Brain pericyte (primary cell): Measurements from ENCODE around the gene NPB.

Experiments
- DNase-seq: peaks from one replicate; pipeline ENCODE4 v3.0.0-alpha.2; 2012; ENCODE audit warnings: low read depth, low spot score

The NPB gene

DNA sequence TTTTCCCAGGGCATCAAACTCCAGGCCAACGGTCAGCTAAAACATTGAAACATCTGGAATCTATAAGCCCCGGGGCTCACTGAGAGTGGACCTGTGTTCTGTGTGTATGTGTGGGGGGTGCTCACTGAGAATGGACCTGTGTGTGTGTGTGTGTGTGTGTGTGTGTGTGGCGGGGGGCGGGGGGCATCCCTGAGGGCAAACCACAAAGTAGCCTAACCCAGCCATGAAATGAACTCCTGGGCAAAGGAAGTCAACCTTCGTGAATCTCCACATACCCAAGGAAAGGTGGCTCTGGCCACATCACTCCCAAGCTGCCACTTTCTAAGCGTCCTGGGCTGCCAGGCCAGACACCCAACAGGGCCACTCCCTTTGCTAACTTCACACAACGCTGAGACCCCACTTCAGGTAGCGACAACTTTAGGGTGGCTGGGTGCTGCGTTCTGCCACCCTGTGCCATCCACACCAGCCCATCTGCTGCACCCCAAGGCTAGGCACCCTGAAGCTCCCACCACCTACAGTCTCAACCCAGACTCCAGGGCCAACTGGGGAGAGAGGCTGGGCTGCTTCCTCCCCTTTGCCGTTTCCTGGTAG is 23.9 kb downstream of the NPB start:
- DNase-seq, result no peak

DNA sequence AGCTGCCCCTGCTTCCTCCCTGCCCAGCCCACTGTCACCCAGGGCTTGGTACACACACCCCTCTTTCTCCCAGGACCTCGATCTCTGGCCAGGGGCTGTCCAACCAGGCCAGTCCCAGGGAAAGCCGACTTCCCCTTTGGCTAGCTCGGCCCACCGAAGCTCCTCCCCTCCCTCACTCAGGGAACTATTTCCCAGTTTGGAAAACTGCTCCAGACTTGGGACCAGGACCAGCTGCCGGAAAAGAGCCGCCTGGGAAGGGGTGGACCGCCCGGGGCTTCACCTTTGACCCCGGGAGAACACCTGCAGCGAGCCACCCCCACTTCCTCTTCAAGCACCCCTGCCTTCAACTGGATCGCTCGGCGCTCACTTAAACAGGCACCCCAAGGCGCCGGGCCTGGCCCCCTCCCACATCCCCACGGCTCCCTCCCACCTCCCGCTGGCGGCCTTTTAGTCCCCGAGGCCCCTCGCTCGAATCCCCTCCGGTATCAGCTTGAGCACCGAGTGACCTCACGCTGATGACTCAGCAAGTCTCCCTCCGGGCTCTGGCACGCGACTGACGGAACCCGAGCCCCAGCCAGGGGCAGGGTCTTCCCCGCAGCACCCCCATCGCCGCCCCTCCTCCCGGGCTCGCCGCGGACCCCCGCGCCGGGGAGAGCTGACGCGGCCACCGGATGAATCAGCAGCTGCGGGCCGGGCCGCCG is 24.6 kb downstream of the NPB start:
- DNase-seq, result peak; percentile 45

DNA sequence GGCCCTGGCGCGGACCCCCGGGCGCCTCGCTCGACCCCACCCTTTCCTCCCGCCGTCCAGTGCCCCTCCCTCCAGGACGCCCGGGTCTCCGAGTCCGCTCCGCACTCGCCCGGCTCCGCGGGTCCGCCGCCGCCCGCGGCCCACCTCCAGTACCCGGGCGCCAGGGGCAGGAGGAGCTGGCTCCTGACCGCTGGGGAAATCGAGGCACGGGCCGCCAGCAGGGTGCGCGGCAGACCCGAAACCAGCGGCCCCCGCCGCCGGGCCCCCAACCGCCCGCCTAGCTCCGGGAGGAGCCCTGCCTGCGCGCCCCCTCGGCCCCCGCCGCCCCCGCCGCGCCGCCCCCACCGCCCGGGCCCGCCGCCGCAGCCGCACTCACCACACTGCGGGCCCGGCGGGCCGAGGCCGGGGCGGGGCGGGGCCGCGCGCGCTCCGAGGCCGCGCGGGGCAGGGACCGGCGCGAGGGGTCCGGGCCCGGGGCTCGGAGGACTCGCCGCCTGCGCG is 25.2 kb downstream of the NPB start:
- no peak for DNase-seq

DNA sequence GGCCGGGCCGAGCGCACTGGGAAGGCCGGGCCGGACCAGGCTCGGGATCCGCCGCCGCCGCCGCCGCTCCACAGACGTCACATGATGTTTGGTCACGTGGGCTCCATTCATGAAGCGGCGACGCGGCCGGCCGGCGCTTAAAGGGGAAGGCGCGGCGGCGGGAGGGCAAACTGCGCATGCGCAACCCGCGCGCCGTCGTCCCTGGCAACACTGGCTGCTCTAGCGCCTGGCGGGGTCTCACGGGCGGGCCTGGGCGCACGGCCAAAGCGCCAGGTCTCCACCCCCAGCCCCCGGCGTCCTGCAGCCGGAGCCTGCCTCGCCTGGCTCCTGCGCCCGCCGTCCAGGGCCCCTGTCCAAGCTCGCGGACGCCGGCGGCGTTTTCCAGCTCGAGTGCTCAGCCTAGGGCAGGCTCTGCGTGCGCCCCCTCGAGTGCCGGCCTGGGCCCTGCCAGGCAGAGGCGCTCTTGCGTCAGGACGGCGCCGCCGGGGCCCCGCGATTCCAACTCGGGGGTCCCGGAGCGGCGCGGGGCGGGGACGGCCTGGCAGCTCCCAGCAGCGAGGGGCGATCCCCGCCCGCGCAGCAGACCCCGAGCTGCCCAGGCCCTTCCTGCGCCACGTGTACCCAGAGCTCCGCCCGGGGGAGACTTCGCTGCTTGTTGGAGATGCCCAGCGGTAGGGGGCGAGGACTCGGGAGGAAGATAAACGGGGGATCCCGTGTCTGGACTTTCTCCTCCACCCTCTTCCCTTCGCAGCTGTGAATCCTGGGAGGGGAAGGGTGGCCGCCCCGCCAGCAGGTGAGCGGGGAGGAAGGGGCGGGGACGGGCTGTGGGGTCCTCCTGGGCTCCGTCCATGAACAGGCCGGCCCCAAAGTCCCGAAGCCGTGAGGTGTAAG is 25.9 kb downstream of the NPB start, which contains the start of gene MAFG:
Gene MAFG, minus strand, starts transcription at position 83 of the 891 bp plus-strand sequence. CDS start 4,550 bp downstream, outside the sequence.
- peak; percentile 91 for DNase-seq

DNA sequence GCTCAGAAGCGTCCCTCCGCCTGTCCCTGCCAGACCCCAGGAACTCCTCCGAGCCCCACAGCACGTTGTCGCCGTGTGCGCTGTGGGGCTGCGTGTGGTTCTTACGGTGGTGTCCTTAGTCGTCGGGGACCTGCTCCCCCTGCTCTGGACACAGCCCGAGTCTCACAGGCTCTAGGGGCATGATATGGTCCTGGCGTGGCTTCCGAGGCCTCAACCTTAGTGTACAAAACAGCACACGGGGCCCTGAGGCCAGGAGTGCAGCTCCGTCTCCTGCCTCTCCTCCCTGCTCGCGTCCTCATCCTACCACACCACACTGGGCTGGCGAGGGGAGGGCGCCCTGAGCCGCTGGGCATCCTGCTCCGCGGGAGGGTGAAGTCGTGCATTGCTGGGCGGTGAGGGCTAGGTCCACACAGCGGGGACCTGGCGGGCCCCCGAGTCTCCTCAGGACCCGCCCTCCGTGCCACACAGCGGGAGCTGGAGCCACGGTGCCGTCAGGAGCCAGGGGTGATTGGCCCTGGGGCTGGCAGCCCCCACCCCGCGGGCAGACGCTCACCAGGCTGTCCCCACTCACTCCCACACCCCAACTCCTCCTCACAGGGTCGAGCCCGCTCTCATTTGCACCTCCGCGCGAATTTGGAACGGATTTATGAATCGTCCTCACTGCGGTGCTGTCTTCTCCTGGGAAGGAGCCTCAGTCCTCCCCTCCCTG is 26.7 kb downstream of the NPB start:
- DNase-seq, result no peak

DNA sequence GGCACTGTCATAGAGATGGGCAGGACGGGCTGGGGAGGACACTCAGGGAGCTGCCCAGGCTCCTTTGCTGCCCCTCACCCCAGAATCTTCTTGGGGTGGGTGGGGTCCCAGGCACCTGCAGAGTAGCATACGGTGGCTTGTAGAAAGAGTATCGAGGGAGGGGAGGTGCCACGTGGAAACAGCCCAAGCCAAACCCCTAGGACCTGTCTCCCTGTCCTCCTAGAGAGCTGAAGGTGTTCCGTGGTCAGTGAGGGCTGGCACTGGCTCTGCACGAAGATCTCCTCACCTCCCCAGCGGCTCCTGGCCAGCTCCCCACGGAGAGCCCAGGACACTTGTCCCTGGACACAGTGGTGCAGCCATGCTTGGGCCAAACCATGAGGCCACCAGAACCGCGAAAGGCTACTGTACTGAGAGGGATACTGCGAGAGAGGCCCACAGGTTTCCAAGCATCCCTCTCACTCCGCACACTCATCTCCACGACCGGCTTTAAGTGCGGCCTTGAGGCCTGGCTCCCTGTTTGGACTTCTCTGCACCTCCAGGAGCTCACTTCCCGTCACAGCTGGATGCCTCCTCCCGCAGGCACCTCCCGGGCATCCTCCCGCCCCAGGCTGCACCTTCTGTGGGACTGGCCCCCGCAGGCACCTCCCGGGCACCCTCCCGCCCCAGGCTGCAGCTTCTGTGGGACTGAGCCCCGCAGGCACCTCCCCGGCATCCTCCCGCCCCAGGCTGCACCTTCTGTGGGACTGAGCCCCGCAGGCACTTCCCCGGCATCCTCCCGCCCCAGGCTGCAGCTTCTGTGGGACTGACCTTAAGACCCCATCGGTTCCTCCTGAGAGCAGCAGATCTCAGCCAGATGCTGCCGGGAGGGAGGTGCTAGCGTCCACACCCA is 27.5 kb downstream of the NPB start:
- DNase-seq, result no peak

DNA sequence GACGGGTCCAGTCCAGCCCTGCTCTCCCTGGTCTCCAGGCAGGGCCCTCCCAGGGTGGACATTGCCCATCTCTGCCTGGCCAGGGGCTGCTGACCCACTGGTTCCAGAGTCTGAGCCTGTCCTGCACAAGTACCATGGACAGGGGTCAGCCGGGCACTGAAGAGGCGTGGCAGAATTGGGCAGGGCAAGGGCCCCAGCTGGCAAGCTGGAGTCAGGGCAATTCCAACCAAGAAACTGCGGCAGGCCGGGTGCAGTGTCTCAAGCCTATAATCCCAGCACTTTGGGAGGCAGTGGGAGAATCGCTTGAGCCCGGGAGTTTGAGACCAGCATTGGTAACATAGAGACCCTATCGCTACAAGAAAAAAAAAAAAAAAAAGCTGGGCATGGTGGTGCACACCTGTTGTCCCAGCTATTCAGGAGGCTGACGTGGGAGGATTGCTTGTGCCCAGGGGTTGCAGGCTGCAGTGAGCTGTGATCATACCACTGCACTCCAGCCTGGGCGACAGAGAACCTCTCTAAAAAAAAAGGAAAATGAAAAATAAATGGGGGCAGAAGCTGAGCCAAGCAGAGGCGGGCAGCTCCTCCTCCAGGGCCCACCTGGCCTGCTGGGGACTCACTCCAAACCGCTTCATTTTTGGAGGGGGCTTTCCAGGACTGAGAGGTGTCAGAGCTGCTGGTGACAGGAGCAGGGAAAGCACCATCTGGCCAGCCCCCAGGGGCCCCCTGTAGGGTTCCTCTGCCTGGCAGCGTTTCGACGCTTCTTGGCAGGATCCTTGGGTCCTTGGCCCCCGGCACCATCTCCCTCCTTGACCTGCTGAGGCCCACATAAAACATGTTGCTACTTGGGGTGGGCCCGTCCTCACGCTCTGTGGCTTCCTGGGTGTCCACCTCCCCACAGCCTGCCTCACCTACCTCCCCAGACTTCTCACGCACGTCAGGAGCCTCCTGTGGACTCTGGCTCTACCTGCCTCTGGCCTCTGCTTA is 28.4 kb downstream of the NPB start:
- DNase-seq, result no peak

DNA sequence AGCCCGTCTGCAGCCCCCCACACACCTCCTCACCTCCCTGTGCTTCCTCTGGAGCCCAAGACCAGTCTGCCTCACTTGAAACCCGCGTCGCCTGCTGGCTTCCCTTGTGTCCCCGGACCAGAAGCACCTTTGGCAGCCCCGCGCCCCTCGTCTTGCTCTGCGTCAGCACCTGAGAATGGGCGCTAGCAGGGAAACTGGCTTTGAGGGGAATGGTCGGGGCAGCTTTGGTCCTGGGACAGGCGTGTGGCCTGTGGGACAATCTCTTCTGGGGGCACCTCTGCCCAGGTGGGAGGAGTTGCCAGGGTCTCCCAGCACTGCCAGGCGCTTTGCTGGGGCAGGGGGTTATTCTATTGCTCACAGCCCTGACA is 29.1 kb downstream of the NPB start:
- no peak for DNase-seq

DNA sequence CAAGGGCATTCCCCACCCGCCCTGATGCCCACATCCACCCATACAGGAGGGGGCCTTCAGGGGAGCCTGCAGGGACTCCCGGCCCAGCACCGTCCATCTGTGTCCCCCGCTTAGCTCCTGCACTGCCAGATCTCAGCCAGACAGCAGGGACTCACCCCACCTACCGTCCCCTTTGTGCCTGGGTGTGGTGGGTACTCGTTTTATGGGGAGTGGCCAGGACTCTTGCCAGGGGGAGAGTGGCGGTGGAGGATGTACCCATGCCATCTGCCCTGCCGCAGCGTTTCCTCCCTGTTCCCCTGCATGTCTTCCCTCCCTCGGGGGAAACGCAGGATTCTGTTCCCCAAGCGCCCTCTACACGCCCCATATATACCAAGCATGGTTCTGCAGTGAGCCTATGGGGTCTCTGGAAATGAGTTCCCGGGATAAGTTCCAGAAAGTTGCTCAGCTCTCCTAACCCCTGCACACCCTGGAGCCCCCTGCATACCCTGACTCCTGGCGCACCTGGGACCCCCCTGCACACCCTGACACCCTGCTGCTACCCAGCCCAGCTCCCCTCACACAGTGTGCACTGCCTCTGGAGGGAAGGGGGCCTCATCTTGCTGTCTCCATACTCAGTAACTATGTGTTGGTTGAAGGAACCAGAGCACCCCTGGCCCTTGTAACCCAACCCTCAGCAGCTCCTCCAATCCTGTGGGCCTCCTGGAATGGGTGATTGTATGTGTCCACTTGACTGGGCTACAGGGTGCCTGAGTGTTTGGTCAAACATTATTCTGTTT is 29.7 kb downstream of the NPB start:
- DNase-seq, result no peak

DNA sequence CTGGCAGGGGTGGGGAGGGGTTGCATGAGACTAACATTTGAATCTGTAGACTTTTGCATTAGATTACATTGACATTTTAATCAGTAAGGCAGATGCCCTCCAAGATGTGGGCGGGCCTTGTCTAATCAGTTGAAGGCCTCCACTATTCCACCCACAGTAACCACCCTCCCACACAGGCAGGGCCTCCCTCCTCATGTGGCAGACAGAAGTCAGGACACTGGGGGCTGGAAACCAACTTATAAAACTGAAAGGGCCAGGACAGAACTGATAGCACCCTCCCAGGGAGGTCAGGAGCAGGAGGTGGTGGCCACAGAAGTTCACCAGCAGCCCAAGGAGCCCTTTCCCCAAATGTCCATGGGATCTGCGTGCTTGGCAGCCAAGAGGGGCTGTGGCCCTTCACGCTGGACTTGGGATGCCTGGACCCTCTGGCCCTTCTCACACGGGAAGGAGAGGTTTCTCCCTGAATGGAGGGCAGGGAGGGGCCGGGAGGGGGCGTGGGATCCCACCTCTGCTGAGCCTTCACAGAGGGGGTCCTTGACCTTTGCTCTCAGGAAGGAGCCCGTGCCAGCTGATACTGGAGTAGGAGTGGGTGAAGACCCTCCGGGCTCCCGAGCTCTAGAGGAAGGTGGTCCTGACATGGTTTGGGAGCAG is 30.4 kb downstream of the NPB start:
- no peak for DNase-seq

DNA sequence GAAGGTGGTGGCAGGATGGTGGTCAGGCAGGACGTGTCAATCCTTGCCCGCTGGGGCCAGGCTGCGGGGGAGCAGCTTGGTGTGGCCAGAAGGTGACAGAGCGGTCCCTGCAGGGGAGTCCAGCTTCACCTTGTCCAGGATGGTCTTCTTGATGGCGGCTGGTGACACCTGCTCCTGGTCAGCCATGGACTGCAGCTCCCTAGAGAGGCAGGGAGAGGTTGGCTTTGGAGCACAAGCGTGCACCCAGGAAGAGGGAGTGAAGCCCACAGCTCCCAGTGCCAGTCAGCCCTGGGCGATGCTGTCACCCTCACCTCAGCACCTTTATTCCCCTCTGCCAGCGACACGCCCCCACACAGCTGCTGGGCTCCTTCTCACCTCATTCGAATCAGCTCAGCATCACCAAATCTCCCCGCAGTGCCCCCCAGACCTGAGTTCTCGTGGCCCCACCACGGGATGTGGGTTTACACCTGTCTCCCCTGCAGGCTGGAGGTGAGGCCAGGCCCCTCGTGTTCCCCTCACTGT is 31.2 kb downstream of the NPB start:
- no peak for DNase-seq

DNA sequence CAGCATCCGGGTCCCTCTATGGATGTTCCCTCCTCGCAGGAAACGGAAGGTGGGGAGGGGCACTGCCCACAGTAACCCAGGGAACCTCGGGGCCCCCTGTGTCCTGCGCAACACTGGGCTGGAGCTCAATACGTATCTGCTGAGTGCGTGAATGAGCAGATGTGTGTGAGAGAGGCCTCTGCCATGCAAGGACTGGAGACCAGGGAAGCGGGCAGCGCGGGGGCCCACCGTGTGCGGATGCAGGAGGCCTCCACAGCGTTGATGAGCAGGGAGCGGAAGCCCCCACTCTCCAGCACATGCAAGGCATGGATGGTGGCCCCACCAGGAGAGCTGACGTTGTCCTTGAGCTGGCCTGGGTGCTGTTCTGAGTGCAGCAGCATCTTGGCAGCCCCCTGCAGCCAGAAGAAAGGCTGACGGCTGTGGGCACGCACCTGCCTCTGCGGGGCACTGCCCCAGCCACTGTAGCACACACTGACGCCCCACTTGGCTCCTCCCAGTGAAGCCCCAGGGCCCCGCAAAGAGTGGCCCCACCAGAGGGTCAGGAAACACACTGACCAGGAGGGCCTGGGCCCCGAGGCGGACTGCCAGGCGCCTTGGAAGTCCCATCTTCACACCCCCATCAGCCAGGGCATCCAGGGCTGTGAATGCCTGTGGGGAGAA is 32.2 kb downstream of the NPB start:
- DNase-seq, result no peak

DNA sequence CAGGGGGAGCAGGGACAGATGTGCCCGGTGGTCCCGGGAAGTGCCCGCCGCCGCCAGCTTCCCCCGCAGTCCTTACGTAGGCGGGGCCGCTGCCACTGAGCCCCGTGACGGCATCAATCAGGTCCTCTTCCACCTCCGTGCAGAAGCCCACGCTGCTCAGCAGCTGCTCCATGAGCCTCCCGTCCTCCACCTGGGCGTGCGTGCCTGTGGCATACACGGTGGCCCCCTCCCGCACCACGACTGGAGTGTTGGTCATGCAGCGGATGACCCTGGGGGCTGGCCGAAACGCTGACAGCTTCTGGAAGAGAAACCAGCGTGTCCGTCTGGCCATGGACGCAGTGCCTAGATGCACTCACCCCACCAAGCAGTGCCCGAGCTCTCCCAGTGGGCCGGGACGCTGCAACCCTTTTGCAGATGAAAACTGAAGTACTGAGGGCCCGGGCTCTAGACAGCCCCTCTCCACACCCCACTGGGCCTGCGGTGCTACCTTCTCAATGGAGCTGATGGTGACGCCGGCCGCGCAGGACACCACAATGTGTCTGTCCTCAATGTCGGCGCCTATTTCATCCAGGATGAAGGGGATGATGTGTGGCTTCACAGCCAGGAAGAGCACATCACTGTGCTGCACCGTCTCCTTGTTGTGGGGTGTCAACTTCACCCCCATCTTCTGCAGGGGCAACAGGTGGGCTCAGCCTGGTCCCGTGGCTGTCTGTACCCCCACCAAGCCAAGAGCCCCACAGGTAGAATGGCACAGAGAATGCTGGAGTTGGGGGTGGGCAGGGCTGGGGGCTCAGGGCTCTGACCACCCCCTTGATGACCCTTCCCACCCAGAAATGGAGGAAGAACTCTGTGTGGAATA is 33.0 kb downstream of the NPB start:
- no peak for DNase-seq

DNA sequence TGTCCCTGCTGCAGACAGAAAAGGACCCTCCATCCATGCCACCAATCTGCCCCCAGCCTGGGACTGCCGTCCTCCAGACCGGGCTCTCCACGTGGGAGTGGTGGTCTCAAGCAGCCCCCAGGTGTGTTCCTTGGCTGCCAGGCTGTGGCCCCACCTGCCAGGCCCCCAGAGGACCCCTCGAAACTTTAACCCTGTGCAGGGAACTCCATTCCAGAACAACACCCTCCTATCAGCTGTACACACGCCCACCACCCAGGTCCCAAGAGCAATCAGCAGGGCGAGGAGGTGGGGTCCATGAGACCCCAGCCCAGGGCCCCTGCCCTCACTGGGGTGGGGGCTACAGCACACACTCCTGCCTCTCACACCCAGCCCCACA is 33.7 kb downstream of the NPB start:
- no peak for DNase-seq

DNA sequence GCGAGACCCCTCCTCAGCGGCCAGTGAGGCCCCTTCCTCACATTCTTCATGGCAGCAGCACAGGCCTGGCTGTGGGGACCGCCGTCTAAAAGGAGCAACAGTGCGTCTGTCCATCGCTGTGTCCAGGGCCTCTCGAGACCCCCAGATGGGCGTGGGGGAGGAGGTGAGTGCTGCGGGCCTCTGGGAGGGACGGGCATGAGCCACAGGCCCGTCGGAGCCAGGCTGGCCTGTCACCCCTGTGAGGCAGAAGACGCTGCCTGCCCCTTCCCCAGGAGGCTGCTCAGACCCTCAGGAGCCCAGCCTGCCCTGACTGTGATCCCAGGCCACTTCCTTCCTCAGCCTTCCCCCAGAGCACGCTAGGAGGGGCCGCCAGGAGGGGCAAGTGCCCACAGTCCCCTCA is 37.2 kb downstream of the NPB start:
- no peak for DNase-seq

DNA sequence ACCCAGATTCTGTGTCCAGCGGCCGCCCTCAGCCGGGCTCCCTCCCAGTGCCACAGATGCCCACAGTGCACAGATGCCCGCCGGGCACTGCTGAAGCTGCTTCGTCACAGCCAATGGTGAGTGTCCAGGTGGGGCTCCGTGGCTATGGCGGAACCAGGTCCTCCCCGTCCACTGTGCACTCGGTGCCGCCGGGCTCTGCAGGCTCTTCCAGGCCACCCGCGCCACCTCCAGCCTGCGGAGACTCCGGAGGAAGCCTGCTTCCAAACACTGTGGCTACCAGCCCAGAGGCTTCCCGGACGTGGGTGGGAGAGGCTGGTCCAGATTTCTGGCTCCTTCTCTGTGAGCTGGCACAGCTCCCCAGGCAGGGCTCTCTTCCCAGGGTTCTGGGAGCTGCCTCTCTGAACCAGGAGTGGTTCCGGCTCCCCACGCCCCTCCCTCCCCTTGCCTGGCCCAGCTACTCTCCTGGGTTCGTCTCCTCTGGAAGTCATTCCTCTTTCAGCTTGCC is 37.9 kb downstream of the NPB start:
- DNase-seq, result no peak
